Measurements from ENCODE around the gene BCAM.

- TF ChIP-seq, protein P1, sequence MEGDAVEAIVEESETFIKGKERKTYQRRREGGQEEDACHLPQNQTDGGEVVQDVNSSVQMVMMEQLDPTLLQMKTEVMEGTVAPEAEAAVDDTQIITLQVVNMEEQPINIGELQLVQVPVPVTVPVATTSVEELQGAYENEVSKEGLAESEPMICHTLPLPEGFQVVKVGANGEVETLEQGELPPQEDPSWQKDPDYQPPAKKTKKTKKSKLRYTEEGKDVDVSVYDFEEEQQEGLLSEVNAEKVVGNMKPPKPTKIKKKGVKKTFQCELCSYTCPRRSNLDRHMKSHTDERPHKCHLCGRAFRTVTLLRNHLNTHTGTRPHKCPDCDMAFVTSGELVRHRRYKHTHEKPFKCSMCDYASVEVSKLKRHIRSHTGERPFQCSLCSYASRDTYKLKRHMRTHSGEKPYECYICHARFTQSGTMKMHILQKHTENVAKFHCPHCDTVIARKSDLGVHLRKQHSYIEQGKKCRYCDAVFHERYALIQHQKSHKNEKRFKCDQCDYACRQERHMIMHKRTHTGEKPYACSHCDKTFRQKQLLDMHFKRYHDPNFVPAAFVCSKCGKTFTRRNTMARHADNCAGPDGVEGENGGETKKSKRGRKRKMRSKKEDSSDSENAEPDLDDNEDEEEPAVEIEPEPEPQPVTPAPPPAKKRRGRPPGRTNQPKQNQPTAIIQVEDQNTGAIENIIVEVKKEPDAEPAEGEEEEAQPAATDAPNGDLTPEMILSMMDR (IDR thresholded peaks at IDR 0.05; ENCODE audit: insufficient read depth, low read length, poor library complexity, severe bottlenecking) = peak; percentile 59
- TF ChIP-seq EZH2phosphoT487 (conservative IDR thresholded peaks at IDR 0.05; ENCODE audit: low read length) = no peak
These were observed 36.9 kb downstream of the BCAM start, which contains the start of gene NECTIN2 for GRCh38 chr19:44845612-44846454.

Data from SU-DHL-6 (cell line).